NCI-H146 treated with DMSO at 0.1 percent for 48 hours (cell line): ENCODE results near the gene AP1M1.
"Not testable (repeated sequence)": the region's sequence is repeated elsewhere in the genome, so short reads cannot be mapped to it uniquely, and the experiment has no call there.

Source experiments
- DNase-seq: peaks from one replicate; lab custom pipeline; 2025; ENCODE audit not compliant: unreplicated experiment; lab: John Stamatoyannopoulos, UW

AP1M1 gene

GRCh38 chr19:16260812-16261161 lies 63.1 kb downstream of the AP1M1 start:
- DNase-seq, result no peak

GRCh38 chr19:16261584-16262368 lies 64.1 kb downstream of the AP1M1 start:
- DNase-seq, result no peak

GRCh38 chr19:16262618-16263017 lies 64.9 kb downstream of the AP1M1 start:
- peak; percentile 35 for DNase-seq

DNA sequence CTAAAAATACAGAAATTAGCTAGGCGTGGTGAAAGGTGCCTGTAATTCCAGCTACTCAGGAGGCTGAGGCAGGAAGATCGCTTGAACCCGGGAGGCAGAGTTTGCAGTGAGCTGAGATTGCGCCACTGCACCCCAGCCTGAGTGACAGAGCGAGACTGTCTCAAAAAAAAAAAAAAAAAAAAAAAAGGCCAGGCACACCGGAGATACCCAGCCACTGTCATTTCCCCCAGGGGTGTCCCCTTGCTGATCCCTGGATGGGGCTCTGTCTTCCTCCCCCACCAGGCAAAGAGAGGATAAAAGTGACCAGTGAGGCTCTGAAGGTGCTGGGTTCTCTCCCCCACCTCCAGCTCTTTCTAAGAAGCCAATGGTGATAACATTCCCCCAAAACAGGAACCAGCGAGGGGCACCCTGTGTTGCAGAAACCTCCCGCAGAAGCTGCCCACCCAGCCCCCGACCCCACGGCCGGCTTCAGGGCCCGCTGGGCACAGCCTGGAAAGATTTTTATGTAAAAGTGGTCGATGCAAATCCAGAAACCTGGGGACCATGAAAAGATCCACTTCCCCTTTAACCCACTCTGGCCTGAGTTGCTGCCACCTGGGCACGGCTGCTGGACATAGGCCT lies 65.5 kb downstream of the AP1M1 start:
- no peak for DNase-seq

GRCh38 chr19:16265205-16265604 lies 67.5 kb downstream of the AP1M1 start:
- no peak for DNase-seq

- DNase-seq, result no peak
These were observed 68.3 kb downstream of the AP1M1 start for GRCh38 chr19:16265890-16266585.

DNA sequence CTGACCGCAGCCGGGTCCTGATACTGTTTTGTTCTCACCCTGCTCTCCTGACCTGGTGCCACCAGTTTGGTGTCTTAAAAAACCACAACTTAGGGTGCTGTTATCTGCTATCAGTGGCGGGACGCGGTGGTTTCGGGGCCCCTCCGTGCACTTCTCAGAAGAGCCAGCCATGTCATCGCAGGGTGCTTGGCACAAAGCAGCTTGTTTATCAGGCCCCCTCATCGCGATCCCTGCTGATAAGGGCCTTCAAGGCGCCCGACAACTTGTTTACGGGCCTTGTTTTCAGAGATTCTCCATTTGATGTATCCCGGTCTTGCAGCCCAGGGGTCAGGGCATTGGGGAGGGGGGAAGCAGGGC lies 68.9 kb downstream of the AP1M1 start:
- no peak for DNase-seq

- no peak for DNase-seq
These were observed 71.1 kb downstream of the AP1M1 start for GRCh38 chr19:16268676-16269319.

GRCh38 chr19:16272945-16273344 lies 75.2 kb downstream of the AP1M1 start:
- DNase-seq, result no peak

DNA sequence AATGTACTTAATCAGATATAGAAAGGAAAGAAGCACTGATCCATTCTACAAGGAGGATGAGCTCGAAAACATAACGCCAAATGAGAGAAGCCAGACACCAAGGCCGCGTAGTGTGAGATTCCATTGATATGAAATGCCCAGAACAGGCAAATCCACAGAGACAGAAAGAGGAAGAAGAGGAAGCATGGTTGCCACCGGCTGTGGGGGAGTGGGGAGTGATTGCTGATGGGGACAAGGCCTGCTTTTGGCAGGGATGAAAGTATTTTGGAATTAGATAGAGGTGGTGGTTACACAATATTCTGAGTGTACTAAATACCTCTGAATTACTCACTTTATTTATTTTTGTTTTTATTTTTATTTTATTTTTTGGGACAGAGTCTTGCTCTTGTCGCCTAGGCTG lies 76.7 kb downstream of the AP1M1 start:
- no peak for DNase-seq

DNA sequence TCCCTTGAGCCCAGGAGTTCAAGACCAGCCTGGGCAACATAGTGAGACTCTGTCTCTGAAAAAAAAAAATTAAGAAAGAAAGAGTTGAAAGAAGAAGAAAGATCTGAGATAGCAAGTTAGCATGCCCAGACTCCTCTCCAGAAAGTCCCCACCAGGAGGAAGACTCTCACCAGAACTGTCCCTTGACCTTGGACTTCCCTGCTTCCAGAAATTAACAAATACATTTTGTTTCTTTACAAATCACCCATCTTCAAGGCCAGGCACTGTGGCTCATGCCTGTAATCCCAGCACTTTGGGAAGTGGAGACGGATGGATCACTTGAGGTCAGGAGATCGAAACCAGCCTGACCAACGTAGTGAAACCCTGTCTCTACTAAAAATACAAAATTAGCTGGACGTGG lies 82.6 kb downstream of the AP1M1 start:
- DNase-seq, result no peak

DNA sequence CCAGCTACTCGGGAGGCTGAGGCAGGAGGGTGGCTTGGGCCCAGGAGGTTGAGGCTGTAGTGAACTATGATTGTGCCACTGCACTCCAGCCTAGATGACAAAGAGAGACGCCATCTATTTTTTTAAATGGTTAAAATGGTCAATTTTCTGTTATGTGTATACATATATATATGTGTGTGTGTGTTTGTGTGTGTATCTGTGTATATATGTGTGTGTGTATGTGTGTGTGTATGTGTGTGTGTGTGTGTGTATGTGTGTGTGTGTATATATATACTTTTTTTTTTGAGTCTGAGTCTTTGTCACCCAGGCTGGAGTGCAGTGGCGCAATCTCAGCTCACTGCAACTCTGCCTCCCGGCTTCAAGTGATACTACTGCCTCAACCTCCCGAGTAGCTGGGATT lies 84.0 kb downstream of the AP1M1 start:
- DNase-seq, result no peak

- DNase-seq, result no peak
These were observed 85.7 kb downstream of the AP1M1 start for GRCh38 chr19:16283210-16284061.

GRCh38 chr19:16284505-16284904 lies 86.8 kb downstream of the AP1M1 start:
- DNase-seq, result no peak

- not testable (repeated sequence) for DNase-seq
These were observed 87.4 kb downstream of the AP1M1 start for GRCh38 chr19:16285079-16285478.

- peak; percentile 57 for DNase-seq
These were observed 88.2 kb downstream of the AP1M1 start for GRCh38 chr19:16285769-16286498.

GRCh38 chr19:16288544-16288943 lies 90.8 kb downstream of the AP1M1 start:
- DNase-seq, result no peak

DNA sequence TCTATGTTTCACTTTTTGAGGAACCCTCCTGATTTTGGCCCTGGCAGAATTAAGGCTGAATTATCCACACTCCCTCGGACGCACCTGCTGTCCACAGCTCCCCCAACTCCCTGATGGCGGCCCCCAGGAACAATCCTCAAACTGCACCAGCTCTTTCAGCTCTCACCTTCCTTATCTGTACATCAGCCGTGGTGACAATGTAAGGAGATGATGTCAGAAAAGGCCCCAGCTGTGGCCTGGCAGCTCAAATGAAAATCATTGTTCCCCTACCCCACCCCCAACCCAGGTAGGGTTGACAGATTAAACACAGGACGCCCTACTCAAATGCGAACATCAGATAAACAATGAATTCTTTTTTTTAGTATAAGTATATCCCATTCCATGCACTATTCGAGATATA lies 91.9 kb downstream of the AP1M1 start:
- peak; percentile 45 for DNase-seq

GRCh38 chr19:16290692-16291091 lies 93.0 kb downstream of the AP1M1 start:
- DNase-seq, result no peak
